ENCODE data around the gene PTPN4.

Gene PTPN4

DNA sequence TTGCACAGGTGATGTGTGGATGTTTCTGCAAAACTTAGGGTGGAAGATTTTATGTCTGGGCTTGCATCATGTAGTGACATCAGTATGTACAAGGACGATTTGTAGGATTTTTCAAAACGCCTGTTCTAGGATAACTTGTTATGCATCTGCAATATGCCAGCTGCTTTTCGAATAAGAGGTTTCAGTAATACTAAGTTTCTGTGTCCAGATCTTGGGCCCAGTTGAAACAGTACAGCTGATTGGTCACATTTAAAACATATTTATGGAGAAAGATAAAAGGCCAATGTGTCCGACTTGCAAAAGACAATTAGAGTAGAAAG is 1.2 kb downstream of the PTPN4 start:
- peak overlapping the region; percentile 87 for H3K4me3 ChIP-seq (ENCODE audit: low read depth, low read length)
- TF ChIP-seq, protein P1, sequence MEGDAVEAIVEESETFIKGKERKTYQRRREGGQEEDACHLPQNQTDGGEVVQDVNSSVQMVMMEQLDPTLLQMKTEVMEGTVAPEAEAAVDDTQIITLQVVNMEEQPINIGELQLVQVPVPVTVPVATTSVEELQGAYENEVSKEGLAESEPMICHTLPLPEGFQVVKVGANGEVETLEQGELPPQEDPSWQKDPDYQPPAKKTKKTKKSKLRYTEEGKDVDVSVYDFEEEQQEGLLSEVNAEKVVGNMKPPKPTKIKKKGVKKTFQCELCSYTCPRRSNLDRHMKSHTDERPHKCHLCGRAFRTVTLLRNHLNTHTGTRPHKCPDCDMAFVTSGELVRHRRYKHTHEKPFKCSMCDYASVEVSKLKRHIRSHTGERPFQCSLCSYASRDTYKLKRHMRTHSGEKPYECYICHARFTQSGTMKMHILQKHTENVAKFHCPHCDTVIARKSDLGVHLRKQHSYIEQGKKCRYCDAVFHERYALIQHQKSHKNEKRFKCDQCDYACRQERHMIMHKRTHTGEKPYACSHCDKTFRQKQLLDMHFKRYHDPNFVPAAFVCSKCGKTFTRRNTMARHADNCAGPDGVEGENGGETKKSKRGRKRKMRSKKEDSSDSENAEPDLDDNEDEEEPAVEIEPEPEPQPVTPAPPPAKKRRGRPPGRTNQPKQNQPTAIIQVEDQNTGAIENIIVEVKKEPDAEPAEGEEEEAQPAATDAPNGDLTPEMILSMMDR (IDR thresholded peaks at IDR 0.05; ENCODE audit: insufficient read depth, low read depth, low read length, missing control alignments): no peak
- peak; percentile 25 for DNase-seq (ENCODE audit: low read depth)

DNA sequence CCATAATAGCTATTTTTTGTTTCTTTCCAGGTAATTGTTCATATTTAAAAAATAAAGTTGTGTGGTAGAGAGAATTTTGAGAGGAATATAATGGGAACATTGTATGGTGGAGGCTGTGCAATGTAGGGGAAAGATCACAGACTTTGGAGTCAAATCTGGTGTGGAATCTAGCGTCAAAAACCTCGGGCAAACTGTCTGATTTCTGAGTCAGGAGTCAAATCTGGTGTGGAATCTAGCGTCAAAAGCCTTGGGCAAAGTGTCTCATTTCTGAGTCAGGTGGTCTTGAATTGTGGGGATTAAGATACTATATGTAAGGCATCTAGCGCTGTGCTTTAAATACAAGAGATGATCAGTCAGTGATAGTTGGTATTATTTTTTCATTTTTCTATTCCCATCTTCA is 5.1 kb downstream of the PTPN4 start:
- H3K4me3 ChIP-seq (ENCODE audit: low read depth, low read length): no peak overlapping the region
- no peak for DNase-seq (ENCODE audit: low read depth)
- TF ChIP-seq, protein P1 (IDR thresholded peaks at IDR 0.05; ENCODE audit: insufficient read depth, low read depth, low read length, missing control alignments): no peak

DNA sequence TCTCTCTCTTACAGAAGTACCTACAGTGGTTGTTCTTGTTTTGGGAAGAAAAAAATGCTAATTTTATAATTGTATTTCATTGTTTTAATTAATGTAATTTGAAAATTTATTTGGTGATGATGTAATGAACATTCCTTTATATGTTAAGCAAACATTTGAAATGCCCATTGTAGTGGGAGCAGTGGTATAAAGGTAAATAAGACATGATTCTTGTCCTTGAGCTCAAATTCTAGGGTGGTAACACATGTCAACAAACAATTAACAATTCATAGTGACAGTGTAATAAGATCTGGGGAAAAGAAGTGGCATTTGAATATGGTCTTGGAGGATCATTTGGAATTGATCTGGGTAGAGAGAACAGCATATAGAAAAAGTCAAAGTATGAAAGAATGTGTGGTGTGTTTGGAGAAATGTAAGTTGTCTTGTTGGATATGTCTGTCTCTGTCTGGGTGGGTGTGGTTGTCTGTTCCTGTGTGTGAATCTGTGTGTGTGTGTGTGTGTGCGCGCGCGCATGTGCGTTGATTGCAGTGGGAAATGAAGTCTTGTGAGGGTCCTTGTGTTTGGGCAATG is 5.8 kb downstream of the PTPN4 start:
- TF ChIP-seq, protein P1 (IDR thresholded peaks at IDR 0.05; ENCODE audit: insufficient read depth, low read depth, low read length, missing control alignments): no peak
- no peak for DNase-seq (ENCODE audit: low read depth)
- no peak overlapping the region for H3K4me3 ChIP-seq (ENCODE audit: low read depth, low read length)

DNA sequence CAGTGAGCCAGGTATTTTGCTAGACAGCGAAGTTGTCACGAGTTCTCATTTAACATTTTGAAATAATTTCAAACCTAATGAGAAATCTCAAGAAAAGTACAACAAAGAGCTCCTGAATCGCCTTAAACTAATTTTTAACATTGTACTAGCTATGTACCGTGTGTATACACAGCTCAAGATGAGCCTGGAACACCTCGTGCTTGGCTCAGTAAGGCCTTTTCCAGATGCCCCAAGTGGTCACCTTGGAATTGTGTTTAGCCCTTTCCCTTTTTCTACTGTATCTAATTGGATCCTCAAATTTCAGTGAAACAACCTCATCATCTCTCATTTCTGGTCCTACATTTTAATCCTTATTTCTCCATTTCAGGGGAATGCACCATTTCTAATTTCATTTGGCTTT is 7.2 kb downstream of the PTPN4 start:
- TF ChIP-seq, protein P1 (IDR thresholded peaks at IDR 0.05; ENCODE audit: insufficient read depth, low read depth, low read length, missing control alignments): no peak
- no peak for DNase-seq (ENCODE audit: low read depth)
- no peak overlapping the region for H3K4me3 ChIP-seq (ENCODE audit: low read depth, low read length)

DNA sequence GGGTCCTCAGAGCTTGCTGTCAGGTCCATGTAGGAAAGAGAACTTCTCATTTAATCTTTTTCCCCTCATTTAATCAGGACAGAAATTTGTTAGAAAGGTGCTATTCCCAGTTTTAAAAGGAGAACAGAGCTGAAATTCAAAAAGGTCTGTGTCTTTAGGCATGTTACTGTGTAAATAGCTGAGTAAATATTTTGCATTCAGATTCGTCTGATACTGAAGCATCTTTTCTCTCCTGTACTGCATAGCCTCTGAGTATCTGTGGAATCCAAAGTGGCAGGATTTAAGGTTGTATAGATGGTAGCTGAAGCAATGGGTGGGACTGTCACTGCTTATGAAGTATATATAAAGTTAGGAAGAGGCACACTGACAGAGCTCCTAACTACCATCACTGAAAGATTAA is 9.0 kb downstream of the PTPN4 start:
- no peak overlapping the region for H3K4me3 ChIP-seq (ENCODE audit: low read depth, low read length)
- TF ChIP-seq, protein P1 (IDR thresholded peaks at IDR 0.05; ENCODE audit: insufficient read depth, low read depth, low read length, missing control alignments): no peak
- DNase-seq (ENCODE audit: low read depth): no peak

DNA sequence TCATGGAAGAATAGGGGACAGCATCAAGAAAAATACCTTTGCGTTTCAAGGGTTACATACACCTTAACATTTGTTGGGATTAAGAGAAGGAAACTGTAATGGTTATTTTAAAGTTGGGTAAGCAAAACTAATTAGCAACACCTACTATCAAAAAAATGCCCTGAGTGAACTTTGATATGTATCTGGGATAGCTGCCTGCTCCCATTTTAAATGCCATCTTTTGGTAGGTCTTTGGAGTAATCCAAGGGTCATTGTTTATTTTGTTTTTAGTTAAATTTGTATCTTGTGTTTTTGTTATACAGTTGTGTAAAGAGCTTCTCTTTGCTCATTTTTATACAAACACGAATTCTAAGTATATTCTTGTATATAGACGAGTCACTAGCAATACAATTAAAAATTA is 9.9 kb downstream of the PTPN4 start:
- DNase-seq (ENCODE audit: low read depth): no peak
- TF ChIP-seq, protein P1 (IDR thresholded peaks at IDR 0.05; ENCODE audit: insufficient read depth, low read depth, low read length, missing control alignments): no peak
- no peak overlapping the region for H3K4me3 ChIP-seq (ENCODE audit: low read depth, low read length)

DNA sequence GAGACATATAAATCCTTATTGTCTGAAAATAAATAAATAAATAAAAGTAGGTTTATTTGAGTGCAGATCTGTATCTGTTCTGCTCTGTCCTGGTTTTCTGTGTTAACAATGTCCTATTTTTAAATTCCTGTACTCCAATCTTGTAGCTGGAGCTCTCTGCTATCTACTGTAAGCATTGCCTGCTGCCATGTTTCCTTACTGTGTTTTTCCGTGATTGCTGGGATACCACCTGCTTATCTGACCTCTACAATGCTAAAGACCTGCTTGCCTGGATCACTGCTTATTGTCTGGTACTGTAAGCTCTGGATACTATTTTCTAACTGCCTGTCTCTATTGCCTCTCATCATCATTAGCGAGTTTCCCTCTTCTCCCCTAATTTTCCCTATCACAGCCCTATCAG is 11.6 kb downstream of the PTPN4 start:
- no peak for DNase-seq (ENCODE audit: low read depth)
- TF ChIP-seq, protein P1 (IDR thresholded peaks at IDR 0.05; ENCODE audit: insufficient read depth, low read depth, low read length, missing control alignments): no peak
- no peak overlapping the region for H3K4me3 ChIP-seq (ENCODE audit: low read depth, low read length)

Measured in GM12865 (cell line).